AG09319 (cell line): ENCODE results near the gene TMEM168.
"Not testable (repeated sequence)": the region's sequence is repeated elsewhere in the genome, so short reads cannot be mapped to it uniquely, and the experiment has no call there.

Source experiments
- DNase-seq: peaks from one replicate; pipeline ENCODE4 v3.0.0-alpha.2; 2010; ENCODE audit warnings: low read depth; ENCODE audit errors: extremely low read depth
- TF ChIP-seq, protein P1 (sequence below): IDR thresholded peaks from 2 replicates; pipeline ENCODE4 v1.5.1; 2011; ENCODE audit warnings: low read depth, mild to moderate bottlenecking, inconsistent platforms, low read length, moderate library complexity

Gene TMEM168, protein sequence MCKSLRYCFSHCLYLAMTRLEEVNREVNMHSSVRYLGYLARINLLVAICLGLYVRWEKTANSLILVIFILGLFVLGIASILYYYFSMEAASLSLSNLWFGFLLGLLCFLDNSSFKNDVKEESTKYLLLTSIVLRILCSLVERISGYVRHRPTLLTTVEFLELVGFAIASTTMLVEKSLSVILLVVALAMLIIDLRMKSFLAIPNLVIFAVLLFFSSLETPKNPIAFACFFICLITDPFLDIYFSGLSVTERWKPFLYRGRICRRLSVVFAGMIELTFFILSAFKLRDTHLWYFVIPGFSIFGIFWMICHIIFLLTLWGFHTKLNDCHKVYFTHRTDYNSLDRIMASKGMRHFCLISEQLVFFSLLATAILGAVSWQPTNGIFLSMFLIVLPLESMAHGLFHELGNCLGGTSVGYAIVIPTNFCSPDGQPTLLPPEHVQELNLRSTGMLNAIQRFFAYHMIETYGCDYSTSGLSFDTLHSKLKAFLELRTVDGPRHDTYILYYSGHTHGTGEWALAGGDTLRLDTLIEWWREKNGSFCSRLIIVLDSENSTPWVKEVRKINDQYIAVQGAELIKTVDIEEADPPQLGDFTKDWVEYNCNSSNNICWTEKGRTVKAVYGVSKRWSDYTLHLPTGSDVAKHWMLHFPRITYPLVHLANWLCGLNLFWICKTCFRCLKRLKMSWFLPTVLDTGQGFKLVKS

DNA sequence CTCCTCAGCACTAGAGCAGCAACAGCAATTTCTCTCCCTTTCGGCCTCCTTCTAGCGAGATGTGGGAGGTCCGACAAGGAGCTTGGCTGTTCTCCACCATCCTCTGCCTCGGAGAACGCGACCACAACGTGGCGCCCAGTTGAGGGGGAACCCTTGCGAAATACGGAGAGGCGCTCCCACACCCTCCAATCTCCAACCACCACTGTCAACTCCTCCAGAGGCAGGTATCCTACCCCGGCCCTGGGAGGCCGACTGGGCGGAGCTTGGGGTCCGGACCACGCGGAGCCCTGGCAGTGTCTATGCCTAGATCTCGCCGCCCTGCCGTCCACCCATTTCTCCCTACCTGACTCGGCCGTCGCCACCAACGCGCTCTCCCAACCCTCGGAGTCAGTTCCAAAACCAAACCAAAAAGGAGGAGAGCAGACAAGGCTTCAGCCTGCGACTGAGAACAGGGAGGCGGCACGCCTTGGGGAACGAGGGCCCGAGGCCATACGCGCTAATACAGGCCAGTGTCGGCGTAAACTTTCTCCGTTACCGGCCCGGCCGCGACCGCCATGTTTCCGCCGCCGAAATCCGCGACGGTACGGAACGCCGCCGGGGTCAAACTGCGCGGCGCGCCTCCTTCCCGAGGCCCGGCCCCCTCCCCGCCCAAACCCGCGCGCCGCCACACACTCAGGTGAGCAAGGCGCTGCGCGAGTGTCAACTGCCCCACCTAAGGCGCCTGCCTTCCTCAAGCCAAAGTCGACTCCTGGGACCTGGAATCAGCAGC, at the start of gene TMEM168:
TMEM168 (minus strand) TSS at position 577 of the 769 bp plus-strand sequence. CDS start 5,568 bp downstream, outside the sequence.
- TF ChIP-seq, protein P1, sequence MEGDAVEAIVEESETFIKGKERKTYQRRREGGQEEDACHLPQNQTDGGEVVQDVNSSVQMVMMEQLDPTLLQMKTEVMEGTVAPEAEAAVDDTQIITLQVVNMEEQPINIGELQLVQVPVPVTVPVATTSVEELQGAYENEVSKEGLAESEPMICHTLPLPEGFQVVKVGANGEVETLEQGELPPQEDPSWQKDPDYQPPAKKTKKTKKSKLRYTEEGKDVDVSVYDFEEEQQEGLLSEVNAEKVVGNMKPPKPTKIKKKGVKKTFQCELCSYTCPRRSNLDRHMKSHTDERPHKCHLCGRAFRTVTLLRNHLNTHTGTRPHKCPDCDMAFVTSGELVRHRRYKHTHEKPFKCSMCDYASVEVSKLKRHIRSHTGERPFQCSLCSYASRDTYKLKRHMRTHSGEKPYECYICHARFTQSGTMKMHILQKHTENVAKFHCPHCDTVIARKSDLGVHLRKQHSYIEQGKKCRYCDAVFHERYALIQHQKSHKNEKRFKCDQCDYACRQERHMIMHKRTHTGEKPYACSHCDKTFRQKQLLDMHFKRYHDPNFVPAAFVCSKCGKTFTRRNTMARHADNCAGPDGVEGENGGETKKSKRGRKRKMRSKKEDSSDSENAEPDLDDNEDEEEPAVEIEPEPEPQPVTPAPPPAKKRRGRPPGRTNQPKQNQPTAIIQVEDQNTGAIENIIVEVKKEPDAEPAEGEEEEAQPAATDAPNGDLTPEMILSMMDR, result no peak
- DNase-seq, result peak; percentile 28

DNA sequence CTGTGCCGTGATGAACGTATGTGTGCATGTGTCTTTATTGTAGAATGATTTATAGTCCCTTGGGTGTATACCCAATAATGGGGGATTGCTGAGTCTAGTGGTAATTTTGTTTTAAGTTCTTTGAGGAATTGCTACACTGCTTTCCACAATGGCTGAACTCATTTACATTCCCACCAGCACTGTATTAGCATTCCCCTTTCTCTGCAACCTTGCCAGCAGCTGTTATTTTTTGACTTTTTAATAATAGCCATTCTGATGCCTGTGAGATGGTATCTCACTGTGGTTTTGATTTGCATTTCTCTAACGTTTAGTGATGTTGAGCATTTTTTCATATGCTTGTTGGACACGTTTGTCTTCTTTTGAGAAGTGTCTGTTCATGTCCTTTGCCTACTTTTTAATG, 45.7 kb upstream of the TMEM168 start:
- not testable (repeated sequence) for DNase-seq

DNA sequence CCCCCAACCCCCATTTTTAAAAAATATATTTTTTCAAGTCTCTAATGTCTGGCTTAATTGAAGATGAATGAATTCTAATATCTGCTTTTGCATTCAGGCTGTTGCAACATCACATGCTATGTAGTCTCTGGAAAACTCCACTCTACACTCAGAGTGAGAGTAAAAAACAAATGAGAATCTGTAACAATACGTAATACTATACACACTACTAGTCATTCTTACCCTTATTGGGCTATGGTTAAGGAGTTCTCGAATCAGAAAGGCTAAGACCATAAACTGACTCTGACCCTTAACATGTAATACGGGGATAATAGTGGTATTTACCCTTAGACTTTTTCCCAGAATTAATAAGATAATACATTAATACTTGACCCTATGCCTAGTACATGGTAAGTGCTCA, 42.9 kb upstream of the TMEM168 start:
- TF ChIP-seq, protein P1, result no peak
- DNase-seq, result no peak

DNA sequence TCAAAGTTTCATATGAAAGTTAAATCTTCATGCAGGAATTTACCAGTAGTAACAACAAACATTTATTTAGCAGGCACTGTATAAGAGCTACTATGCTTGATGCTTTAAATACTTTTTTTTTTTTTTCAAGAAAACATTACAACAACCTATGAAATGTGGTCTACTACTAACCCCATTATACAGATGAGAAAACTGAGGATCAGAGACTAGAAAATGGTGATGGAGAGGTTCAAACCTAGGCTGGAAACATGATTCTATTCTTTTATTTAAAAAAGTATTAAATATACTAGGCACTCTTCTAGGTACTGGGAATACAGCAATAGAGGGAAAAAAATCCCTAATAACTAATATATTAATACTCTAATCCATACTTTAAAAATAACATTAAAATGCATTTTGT, 40.6 kb upstream of the TMEM168 start:
- no peak for DNase-seq
- TF ChIP-seq, protein P1, result no peak

DNA sequence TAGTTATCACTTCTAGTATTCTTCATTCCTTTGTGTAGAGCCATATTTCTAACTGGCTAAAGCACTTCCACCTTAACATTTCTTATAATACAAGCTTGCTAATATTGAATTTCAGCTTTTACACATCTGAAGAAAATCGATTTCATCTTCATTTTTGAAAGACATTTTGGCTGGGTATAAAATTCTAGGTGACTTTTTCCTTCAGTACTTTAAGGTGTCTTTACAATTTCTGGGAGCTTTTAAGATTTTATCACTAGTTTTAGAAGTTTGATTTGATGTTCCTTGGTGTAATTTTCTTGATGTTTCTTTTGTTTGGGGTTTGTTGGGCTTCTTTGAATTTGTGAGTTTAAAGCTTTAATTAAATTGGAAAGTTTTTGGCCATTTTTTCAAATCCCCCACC, 38.5 kb upstream of the TMEM168 start:
- no peak for DNase-seq
- TF ChIP-seq, protein P1, result no peak

DNA sequence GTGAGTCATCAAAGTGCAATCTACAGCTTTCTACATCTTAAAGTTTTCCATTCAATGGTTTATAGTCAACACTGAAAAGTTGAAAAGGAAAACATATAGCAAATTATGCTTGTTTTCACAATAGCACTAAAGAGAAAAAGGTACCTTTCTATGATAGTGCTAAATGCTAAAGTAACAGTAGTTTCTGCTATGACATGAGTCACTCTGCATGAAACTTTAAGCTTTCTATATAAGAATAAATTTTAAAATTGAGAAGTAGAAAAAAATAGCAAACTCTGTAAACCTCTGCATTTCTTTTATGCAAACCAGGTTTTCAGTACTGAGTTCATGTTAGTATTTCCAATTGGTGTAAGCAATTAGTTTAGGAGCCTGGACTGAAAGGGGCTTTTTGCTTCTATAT, 31.2 kb upstream of the TMEM168 start:
- TF ChIP-seq, protein P1, result no peak

DNA sequence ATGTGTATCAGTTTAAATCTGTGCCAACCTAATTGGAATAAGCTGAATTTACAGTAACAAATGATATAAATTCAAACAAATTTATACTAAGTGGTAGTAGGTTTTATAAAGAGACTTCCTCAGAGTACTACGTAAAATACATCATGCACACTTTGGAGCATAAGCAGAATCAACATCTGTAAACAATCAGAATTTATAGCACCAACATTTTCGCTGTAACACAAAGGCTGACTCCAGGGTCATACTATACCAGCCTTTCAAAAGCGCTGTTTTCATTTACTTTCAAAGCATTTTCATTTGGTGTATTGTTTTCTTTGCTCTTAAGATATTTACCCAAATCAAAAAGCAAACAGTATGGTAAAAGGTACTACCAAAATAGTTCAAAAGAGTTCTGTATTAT, 29.3 kb upstream of the TMEM168 start:
- TF ChIP-seq, protein P1, result no peak
- DNase-seq, result no peak

More for the DNA sequence above, 31.2 kb upstream of the TMEM168 start:
- DNase-seq, result no peak
